IPS-11a (cell line): ENCODE data around the gene LRFN2.

Experiments used
- H3K4me3 ChIP-seq: one replicate; pipeline ENCODE4 v1.5.1; 2013; ENCODE audit warnings: low read depth, low read length, control low read depth

LRFN2 gene

DNA sequence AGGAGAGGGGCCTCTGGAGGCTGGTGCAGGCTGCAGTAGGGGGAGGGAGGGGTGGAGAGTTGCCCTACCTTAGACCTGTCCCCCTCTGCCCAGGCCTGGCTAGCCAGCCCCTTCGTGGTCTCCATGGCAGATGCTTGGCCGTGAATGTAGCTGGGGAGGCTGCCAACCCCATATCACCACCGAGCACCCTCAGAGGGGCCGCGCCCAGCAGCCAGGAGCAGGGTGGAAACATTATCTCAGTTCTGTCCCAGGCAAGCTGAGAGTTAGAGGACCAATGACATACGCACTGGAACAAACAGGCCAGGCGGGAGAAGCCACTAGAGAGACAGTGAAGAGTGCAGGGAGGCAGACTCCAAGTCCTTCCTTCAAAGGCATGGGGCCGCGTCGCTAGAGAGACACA is 66.5 kb downstream of the LRFN2 start:
- H3K4me3 ChIP-seq, result no peak overlapping the region

DNA sequence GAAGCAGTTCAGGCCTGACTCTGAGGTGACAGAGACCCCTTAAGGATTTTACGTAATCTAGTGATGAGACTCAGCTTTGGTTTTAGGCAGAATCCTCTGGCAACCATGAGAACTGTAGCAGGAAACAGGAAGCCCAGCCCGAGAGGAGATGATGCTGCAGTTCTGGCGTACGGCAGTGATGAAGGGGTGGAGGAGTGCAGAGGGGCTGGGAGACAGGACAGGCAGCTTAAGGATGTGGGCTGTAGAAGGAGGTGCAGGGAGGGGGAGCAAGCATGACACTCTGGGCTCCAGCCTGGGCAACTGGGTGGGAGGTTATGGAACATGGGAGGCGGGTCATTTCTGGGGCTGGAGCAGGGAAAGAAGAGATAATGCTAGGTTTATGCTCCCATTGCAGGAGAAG is 67.1 kb downstream of the LRFN2 start:
- H3K4me3 ChIP-seq, result no peak overlapping the region

DNA sequence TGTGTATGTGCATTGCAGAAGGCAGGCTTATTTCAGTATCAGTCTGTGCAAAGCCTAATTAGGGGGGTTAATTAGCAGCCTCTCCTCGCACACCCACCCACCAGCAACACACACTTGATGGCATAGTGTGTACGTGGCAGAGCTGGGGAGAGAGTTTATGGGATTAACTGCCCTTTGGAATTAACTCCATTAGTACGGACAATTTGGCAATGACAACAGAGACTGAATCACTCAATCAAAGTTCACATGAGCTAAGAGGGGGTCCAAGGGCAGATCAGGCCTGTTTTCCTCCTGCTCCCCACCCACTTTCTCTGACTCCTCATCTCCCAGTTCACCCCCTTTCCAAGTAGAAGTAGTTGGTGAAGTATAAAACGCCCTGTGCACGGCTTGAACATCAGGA is 69.5 kb downstream of the LRFN2 start:
- no peak overlapping the region for H3K4me3 ChIP-seq

DNA sequence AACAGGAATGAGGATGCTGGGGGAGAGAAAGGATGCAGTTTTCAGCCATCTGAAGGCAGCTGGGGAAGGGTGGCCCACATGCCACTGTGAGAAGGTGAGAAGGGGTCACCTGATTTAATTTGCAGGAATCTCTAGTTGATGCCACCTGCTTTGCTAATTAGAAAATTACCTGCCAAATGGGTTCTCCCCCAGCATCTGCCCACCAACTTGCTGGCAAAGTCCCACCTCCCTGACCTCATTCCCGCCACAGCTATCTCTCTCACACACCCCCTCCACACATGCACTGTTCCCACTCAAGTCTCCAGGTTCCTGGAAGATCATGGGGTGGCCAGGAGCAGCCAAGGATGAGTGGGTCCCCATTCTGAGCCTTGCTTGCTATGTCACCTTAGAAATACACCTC is 70.7 kb downstream of the LRFN2 start:
- no peak overlapping the region for H3K4me3 ChIP-seq

DNA sequence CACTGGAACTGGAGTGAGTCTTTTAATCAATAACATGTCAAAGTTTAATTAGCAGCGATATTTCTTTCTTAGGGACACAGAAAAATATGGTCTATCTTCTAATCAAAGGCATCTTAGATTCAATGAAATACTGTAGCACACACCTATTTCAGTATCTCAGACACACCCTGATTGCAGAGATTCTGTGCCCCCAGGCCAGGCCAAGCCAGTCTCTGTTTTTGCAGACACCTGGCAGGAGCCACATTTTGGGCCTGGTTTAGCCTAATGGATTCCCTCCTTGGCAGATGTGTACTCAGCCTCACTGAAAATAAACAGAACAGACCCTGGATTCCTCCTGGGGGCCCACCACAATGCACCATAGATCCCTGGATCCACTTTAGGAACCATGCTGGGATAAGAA is 74.8 kb downstream of the LRFN2 start:
- H3K4me3 ChIP-seq, result no peak overlapping the region

DNA sequence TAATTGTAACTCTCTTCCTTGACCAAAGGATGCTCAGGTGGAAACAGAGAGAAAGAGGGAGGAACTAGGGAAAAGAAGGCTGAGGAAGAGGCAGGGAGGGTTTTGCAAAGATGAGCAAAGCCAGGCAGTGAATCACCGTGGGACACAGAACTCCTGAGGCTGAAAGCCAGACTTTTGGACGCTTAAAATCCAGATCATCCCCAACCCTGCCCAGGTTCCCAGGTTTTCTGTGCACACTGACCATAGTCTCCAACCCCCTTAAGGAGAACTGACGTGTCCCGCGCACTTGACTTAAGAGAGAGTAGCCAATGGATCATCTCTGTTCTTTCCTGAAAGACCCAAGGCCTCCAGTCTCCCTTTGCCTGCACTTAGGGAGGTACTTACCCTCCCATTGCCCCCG is 75.3 kb downstream of the LRFN2 start:
- H3K4me3 ChIP-seq, result no peak overlapping the region

DNA sequence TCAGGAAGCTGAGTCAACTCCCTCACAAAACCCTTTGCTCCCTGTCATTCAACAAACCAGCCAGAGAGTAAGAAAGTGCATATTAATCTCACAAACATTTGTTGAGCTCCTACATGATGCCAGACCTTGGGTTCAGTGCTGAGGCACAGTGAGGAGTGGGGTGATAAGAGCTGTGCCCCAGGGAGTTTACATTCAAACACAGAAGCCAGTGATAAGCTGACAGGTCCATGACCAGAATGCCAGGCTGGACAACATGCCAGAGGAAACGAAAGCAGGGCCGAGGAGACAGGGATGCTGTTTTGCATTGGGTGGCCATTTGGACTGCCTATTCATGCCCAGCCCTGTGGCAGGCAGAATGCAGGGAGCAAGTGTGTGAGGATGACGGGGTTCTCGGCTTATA is 76.7 kb downstream of the LRFN2 start:
- no peak overlapping the region for H3K4me3 ChIP-seq

DNA sequence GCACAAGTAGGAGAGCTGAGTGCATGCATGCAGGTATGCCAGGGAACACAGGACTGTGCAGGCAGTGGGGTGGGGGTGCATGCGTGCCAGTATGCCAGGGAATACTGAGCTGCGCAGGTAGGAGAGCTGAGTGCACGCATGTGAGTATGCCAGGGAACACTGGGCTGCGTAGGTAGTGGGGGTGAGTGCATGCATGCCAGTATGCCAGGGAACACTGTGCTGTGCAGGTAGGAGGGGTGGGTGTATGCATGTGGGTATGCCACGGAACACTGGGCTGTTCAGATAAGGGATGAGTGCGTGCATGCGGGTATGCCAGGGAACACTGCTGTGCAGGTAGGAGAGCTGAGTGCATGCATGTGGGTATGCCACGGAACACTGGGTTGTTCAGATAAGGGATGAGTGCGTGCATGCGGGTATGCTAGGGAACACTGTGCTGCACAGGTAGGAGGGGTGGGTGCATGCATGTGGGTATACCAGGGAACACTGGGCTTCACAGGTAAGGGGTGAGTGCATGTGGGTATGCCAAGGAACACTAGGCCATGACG is 77.4 kb downstream of the LRFN2 start:
- no peak overlapping the region for H3K4me3 ChIP-seq

DNA sequence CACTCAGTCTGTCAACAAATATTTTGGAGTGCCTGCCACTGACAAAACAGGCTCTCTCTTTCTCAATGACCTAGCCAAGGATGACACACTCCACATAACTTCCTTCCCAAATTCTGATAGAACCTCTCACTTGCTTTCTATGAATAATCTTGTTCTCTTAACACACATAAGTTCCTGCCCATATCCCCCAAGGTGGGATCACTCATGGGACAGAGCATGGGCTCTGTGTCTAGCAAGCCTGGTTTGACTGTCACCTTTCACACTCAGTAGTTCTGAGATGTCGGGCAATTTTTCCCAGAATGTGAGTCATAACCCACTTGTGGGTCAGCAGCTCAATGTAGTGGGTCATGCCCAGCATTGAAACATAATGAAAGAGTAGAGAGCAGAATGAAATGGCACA is 78.1 kb downstream of the LRFN2 start:
- H3K4me3 ChIP-seq, result no peak overlapping the region

DNA sequence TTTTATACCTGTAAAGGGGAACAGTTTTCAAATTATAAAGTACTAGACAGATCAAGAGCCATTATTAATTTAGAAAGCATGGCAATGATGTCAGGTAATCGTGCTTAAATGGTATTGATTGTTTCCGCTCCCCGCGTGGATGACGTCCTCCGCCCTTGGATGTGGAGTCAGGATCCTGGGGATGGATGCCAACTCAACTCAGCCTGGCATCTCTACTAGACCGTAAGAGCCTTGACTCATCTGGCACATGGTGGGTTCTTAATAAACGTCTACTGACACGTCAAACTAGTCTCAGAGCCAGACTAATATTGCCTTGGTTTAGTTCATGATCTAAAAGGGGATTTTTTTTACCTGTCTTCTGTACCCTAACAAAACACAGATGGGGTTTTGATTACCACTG is 80.2 kb downstream of the LRFN2 start:
- no peak overlapping the region for H3K4me3 ChIP-seq

DNA sequence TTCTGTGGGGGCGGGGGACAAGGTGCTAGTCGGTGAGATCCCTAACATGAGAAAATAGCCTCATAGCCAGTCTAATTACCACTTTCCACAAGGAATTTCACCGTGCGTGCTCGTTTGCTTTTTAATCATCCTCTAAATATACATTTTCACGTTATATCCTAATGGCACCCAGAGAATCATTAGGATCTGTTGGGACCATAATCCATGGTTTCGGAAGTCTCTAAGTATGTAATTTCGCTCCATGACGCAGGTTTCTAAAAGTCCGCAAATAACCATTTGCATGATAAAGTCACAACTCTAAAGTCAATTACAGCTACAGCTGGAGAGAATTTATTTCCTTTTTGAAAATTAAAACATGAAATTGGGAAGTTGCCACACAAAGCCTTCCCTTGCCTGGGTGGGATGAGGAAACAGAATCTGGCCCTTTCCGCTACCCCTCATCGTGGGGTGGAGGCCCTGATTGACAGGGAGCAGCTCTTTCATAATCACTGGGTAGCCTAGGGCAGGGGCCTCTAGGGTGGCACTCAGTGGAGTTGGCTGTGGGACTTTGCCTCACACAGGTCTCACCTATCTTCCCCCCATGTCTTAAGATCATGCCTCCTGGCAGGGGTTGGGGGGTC is 81.9 kb downstream of the LRFN2 start:
- no peak overlapping the region for H3K4me3 ChIP-seq

DNA sequence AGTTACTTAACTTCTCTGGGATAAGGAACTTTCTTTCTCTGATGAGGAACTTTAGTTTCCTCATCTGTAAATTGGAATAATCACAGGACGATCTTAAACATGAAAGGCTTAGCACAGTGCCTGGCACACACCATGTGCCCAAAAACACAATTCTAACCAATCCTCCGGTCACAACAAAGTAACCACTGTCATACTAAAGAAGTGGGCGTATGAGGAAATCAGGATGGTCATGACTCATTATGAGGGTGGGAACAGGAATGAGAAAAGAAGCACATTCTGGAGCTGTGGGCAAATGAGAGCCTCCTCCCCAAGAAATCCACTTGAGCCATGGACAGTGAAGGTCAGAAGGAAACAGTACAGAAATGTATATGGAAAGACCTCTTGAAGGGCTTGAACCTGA is 82.9 kb downstream of the LRFN2 start:
- no peak overlapping the region for H3K4me3 ChIP-seq

DNA sequence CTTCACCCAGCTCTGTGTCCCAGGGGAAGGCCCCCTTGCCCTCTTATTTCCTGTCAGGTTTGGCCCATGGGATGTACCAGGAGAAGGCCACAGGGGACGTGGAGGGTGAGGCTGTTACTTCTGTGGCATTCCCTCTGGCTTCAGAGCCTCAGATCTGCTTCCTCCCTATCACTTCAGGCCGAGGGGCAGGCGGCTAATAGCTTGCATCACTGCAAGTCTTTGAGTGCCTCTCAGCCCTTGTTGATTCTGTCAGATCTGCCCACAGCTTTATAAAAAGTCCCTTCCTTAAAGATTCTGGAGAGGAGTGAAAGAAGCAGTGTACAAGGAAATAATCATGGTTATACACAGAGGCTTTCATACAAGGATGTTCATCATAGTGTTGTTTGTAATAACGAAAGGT is 86.9 kb downstream of the LRFN2 start:
- H3K4me3 ChIP-seq, result no peak overlapping the region

DNA sequence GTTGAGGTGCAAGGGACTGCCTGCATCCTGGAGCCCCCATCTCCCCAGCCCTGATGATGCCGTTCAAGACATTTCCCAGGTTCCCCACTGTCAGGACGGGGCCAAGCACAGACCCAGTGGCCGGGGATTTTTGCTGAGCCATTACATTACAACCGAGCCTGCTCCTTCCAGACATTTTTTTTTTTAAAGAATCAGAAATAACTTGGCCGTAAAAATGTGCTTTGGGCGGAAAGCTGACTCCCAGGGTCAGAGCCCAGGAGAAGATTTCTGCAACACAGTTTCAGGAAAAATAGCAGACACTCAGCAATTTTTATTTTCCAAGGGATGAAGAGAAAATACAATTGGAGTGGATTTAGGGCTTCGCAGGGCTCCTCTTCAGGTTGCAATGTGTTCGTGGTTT is 87.9 kb downstream of the LRFN2 start:
- no peak overlapping the region for H3K4me3 ChIP-seq

DNA sequence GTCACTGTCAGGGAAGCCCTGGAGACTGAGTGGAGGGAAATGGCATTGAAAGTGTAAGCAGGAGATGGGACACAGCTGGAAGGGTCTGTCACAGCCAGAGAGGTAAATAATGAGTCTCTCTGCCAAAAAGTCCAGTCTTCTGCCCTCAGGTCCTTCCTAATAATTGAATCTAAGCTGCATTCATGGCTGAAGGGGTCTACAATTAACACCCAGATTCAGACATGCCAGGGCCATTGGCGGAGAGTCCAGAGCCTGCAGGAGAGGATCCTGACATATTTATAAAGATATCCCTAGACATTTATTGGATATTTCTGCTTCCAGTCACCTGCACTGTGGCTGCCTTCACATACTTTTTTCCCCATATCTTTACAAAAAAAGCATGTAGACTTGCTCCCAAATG is 89.0 kb downstream of the LRFN2 start:
- H3K4me3 ChIP-seq, result no peak overlapping the region

DNA sequence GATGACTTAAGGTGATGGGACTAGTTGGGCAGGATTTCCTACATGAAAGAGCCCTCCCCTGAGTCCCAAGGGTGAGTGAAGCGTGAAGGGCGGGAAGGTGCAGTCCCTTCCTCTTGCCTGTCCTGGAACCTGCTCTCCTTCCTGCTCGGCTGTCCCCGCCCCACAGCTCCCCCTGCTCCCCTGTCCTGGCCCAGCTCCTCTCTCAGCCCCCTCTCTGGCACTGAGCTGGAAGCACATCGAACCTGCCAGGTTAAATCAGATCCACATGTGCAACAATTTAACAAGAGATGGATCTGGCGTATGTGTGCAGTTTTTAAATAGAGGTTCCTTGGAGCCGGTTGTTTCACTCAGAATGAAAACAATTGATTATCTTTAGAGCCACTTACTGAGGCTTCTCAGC is 95.0 kb downstream of the LRFN2 start:
- H3K4me3 ChIP-seq, result no peak overlapping the region

DNA sequence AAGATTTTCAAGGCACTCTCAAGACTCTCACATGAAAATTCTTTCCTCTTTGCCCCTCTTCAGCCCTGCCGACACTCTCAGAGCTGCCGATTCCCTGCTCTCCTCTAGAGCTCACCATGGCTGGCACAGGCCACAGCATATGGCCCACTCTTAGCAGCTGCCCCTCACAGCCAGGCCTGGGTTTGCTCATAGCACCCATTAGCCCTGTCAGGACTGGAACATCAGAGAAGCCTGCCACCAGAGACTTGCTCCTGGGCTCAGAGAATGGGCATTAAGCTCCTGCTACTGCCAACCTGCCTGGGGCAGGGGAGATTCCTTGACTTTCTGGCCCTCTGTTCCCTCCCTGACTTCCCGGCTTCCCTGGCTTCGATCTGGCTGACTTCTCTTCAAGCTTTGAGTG is 96.7 kb downstream of the LRFN2 start:
- no peak overlapping the region for H3K4me3 ChIP-seq

DNA sequence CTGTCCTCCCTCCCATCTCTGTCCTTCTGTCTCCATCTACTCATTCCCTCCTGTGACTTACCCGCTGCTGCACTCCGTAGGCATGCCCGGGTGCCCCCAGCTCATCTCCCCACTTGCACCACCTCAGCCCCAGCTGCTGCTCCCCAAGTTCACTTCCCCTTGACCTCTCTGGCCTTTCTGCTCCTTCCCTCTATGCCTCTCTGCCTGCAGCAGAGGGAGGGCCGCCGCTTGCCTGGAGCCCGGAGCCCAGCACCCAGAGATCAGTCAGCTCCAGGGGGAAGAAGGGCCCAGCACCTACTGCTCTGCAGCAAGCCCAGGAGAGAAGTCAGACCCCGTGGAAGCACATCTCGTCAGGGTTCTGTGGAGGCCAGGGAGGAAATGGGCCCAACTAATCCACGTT is 97.4 kb downstream of the LRFN2 start:
- no peak overlapping the region for H3K4me3 ChIP-seq

DNA sequence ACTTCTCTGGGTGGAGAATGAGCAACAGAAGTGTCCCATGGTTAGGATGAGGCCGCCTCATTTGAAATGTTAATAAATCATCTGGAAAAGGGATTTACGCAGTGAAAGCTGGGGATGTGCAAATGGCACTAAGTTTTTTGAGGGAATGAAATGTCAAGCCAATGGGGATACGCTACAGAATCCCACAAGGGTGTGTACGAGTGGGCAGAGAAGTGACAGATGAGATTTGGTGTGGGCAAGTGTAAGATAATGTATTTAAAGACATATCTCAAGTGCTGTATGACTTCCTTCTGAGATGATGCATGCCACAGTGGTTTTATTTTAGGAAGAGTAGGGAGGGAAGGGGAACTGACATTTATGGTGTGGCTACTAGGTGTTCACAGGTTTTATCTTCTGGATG is 100.6 kb downstream of the LRFN2 start:
- H3K4me3 ChIP-seq, result no peak overlapping the region

DNA sequence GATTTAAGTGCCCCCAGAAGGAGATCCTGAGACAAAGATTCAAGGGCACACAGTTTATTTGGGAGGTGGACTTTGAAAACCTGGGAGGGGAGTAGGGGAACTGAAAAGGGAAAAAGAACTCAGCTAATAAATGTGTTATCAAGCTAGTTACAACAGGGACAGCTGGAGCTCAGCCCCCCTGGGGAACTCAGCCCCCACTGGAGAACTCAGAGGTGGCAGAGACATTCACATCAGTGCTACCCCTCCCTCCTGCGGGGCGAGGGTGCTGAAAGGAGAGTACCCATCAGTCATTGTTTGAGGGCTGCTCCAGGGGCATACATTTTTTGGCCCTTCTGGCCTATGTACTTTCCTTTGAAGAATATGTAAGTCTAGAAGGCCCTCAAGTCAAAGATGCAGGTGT is 101.4 kb downstream of the LRFN2 start:
- no peak overlapping the region for H3K4me3 ChIP-seq

DNA sequence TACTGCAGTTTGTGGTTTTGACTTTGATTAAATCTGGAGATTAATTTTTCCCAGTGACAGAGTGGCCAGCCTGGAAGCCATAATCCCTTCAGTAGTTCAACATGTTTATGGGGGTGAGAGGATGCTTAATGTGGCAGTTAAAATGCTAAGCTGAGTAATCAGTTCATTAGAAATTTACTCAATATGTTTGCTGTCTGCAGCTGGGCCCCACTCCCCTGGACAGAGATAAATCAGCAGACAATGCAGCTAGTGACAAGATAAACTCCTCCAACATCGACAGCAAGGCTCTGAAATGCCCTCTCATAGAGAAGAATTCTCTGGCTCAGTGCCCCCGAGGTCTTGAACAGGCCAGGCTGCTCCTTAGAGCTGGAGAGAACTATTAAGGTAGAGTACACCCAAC is 101.9 kb downstream of the LRFN2 start:
- no peak overlapping the region for H3K4me3 ChIP-seq

DNA sequence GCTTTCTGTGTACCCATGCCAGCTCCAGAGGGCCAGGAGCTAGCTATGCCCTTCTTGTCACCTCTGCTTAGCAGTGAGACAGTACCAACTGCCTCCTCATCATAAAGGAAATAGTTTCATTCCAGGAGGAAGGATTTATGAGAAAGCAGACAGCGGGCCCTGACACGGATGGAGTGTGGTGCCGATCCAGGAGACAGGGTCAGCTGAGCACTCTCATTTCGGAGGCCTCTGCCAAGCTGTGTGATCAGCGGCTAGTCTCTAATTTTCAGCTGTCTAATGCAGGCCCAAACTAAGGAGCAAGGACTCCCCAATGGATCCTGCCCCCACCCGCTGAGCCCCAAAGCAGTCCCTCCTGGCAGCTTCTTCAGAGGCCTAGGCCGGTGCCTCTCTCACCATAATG is 103.1 kb downstream of the LRFN2 start:
- no peak overlapping the region for H3K4me3 ChIP-seq

DNA sequence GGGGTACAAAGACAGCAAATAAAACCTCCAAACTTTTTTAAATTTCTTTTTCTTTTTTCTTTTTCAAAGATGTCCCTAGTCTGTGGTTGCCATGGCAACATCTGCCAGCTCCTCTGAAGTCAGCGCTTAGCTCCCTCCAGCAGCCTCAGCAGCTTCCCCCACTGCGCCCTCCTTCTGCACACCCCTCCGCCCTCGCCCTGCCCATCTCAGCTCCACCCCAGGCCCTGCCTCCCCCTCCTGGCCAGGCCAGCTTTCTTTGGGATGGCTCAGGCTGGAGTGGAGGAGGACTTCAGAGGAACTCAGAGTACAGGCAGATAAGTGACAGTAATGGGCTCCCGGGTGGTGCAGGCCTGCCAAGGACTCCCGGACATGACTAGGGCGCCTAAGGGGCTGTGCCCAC is 104.6 kb downstream of the LRFN2 start:
- H3K4me3 ChIP-seq, result no peak overlapping the region
